K562 (cell line): Measurements from ENCODE around the gene COL25A1. TPM values are rescaled to one million over a fixed set of nuclear protein-coding genes. Genes with fewer than 3 reads are reported as not detected.

Experiments
- ATAC-seq: fragments of 200-7000 bp; cut with Tn5 transposase; 3 replicates; pipeline ENCODE4 v1.9.1; 2020; ENCODE audit warnings: moderate library complexity
- BruUV-seq: library from RNA; stranded (reverse); fragments of 400-500 nt; replicated peaks from 2 replicates; lab custom pipeline; 2021; lab: Mats Ljungman, UMichigan
- CTCF ChIA-PET: fragments of 300-600 bp; formaldehyde crosslinking; extraction: SDS; loops from one replicate; lab custom pipeline; 2021; ENCODE audit warnings: low intra/inter-chr PET ratio; lab: Yijun Ruan, JAX
- POLR2A ChIA-PET: fragments of 300-600, 350-650 bp; sonication (Branson Sonifier 250); formaldehyde crosslinking; extraction: SDS; loops from one replicate; lab custom pipeline; 2021; ENCODE audit warnings: antibody characterized with exemption, inconsistent platforms; lab: Yijun Ruan, JAX
- DNase-seq, 4 experiments: peaks; one replicate each; pipeline versions ENCODE4 v3.0.0 to v3.0.0-alpha.2; 2011 to 2018; ENCODE audit warnings: low spot score in 3 of 4, mixed read lengths in 3 of 4; ENCODE audit errors: extremely low read depth in 1 of 4
- FAIRE-seq: peaks from 2 replicates; lab custom pipeline; 2011; peaks lifted over from hg19 to GRCh38; lab: Jason Lieb, UNC
- H2AFZ ChIP-seq: 2 replicates; pipeline ENCODE4 v1.6.0; 2011; ENCODE audit warnings: low read depth, low read length, control low read depth, inconsistent platforms
- H3K27ac ChIP-seq: fragments of 200-600 bp; 3 replicates; pipeline ENCODE4 v1.8.0; 2011; ENCODE audit warnings: low read depth, mild to moderate bottlenecking, control low read depth, inconsistent platforms, low read length, moderate library complexity, mixed read lengths; ENCODE audit errors: extremely low read depth
- H3K27me3 ChIP-seq, 2 experiments: fragments of 300-600 bp in 1 of 2; 2 replicates in 1 of 2; 3 replicates in 1 of 2; pipeline versions ENCODE4 v1.6.0 to v1.8.0; 2011; ENCODE audit warnings: inconsistent platforms in 2 of 2, low read length in 2 of 2, mild to moderate bottlenecking in 1 of 2, mixed read lengths in 1 of 2, moderate library complexity in 1 of 2; ENCODE audit not compliant: control insufficient read depth in 2 of 2, insufficient read depth in 2 of 2
- H3K36me3 ChIP-seq: fragments of 300-600 bp; 3 replicates; pipeline ENCODE4 v1.8.0; 2011; ENCODE audit warnings: mild to moderate bottlenecking, low read length, inconsistent platforms; ENCODE audit not compliant: control insufficient read depth, insufficient read depth
- H3K4me1 ChIP-seq, 2 experiments: fragments of 200-600 bp in 1 of 2; replicated peaks in 1 of 2; 2 replicates in 1 of 2; 3 replicates in 1 of 2; pipeline versions ENCODE4 v1.5.1 to v1.8.0; 2011; ENCODE audit warnings: inconsistent platforms in 2 of 2, low read length in 2 of 2, mild to moderate bottlenecking in 1 of 2, mixed read lengths in 1 of 2, moderate library complexity in 1 of 2; ENCODE audit not compliant: control insufficient read depth in 2 of 2, insufficient read depth in 2 of 2
- H3K4me2 ChIP-seq: 2 replicates; pipeline ENCODE4 v1.6.1; 2011; ENCODE audit warnings: low read length, control low read depth, inconsistent platforms, mixed read lengths; ENCODE audit not compliant: insufficient read depth
- H3K4me3 ChIP-seq: fragments of 200-600 bp; sonication (generic), shearing (Covaris generic); 2 replicates; pipeline ENCODE4 v1.5.1; 2016; ENCODE audit warnings: control low read depth, inconsistent platforms
- H3K79me2 ChIP-seq: fragments of 200-600 bp; 3 replicates; pipeline ENCODE4 v1.8.0; 2011; ENCODE audit warnings: low read length, inconsistent platforms; ENCODE audit not compliant: control insufficient read depth, insufficient read depth
- H3K9ac ChIP-seq, 2 experiments: 2 replicates each; pipeline versions ENCODE4 v1.6.0 to v1.6.1; 2011; ENCODE audit warnings: low read depth in 2 of 2, low read length in 2 of 2, control low read depth in 1 of 2, inconsistent platforms in 1 of 2, mild to moderate bottlenecking in 1 of 2, mixed read lengths in 1 of 2; ENCODE audit not compliant: insufficient read depth in 1 of 2
- H3K9me1 ChIP-seq: one replicate; pipeline ENCODE4 v1.6.0; 2011; ENCODE audit warnings: inconsistent platforms, mild to moderate bottlenecking, low read length, moderate library complexity; ENCODE audit not compliant: control insufficient read depth, insufficient read depth
- H3K9me3 ChIP-seq: replicated peaks from 2 replicates; pipeline ENCODE4 v1.5.1; 2011; ENCODE audit warnings: low read depth, low read length, inconsistent platforms; ENCODE audit not compliant: control insufficient read depth, insufficient read depth
- H4K20me1 ChIP-seq: replicated peaks from 2 replicates; pipeline ENCODE4 v1.6.1; 2011; ENCODE audit warnings: low read length, inconsistent platforms, mixed read lengths; ENCODE audit not compliant: control insufficient read depth, insufficient read depth
- E2F3 ChIP-seq: fragments of 250-450 bp; sonication (Bioruptor Pico); IDR thresholded peaks from 2 replicates; pipeline ENCODE4 v1.4.0; 2020; ENCODE audit warnings: mild to moderate bottlenecking
- FOXK1 ChIP-seq: sonication (generic); formaldehyde crosslinking; IDR thresholded peaks from 2 replicates; pipeline ENCODE4 v1.8.0; 2022; ENCODE audit warnings: missing genetic modification reagents, mild to moderate bottlenecking, borderline replicate concordance
- HLTF ChIP-seq: fragments of 450-650 bp; IDR thresholded peaks from 2 replicates; pipeline ENCODE4 v1.6.1; 2016
- RFX7 ChIP-seq: fragments of 250-450 bp; sonication (Bioruptor Pico); IDR thresholded peaks from 2 replicates; pipeline ENCODE4 v1.5.1; 2021; ENCODE audit warnings: mild to moderate bottlenecking
- TFAM ChIP-seq: fragments of 250-450 bp; sonication (Bioruptor Pico); conservative IDR thresholded peaks from 2 replicates; pipeline ENCODE4 v1.5.0; 2021; ENCODE audit warnings: mild to moderate bottlenecking, moderate library complexity
- ZNF639 ChIP-seq, 2 experiments: fragments of 200-800 bp in 1 of 2; sonication (Bioruptor generic) in 1 of 2; sonication (generic) in 1 of 2; formaldehyde crosslinking in 1 of 2; IDR thresholded peaks in 1 of 2; conservative IDR thresholded peaks in 1 of 2; 2 replicates each; pipeline versions ENCODE4 v1.5.0 to v1.6.1; 2016 to 2020; ENCODE audit warnings: missing compliant biosample characterization in 1 of 2, missing genetic modification characterization in 1 of 2, missing genetic modification reagents in 1 of 2
- WGBS: fragments of 100-300 bp; shearing (Covaris generic); methylation state at CpG from one replicate; pipeline ENCODE4 v1.1.6; 2016; ENCODE audit warnings: low coverage, mixed read lengths; ENCODE audit not compliant: insufficient coverage; ENCODE audit errors: missing lambda C conversion rate; 5-methylcytosine and 5-hydroxymethylcytosine counted together
- in situ Hi-C: fragments of 300-500 bp; cut with MboI; formaldehyde crosslinking; loops from 4 replicates; pipeline ENCODE4 v1.15.0; 2018; ENCODE audit warnings: inconsistent platforms, mixed read lengths
- intact Hi-C: fragments of 100-400 bp; cut with micrococcal nuclease; formaldehyde crosslinking; loops from 2 replicates; pipeline ENCODE4 v1.14.2; 2022
- polyA plus RNA-seq, 8 experiments: library from polyadenylated mRNA; depleted of rRNA in 4 of 8; stranded (reverse) in 5 of 8; unstranded in 3 of 8; fragments of >200 nt; fragmentation: Nextera tagmentation in 2 of 8; fragmentation: Illumina TruSeq in 1 of 8; extraction: Ambion mirVana in 2 of 8; extraction: Trizol in 1 of 8; gene quantifications; 2 replicates each; pipeline versions ENCODE4 v1.2.1 to v1.2.3, GENCODE V29; 2011 to 2014; ENCODE audit warnings: inconsistent platforms in 1 of 8, missing spikeins in 1 of 8
- total RNA-seq, 7 experiments: library from RNA; depleted of rRNA in 6 of 7; stranded (reverse); fragments of >200 nt in 6 of 7; fragmentation: Illumina TruSeq in 2 of 7; extraction: Trizol in 2 of 7; gene quantifications; 2 replicates each; pipeline versions ENCODE4 v1.2.1 to v1.2.3, GENCODE V29; 2011 to 2021; ENCODE audit warnings: low replicate concordance in 1 of 7
- TF ChIP-seq, protein P1 (sequence below): sonication (generic); formaldehyde crosslinking; IDR thresholded peaks from 2 replicates; pipeline ENCODE4 v1.8.1; 2023; ENCODE audit warnings: mild to moderate bottlenecking, missing genetic modification reagents
- TF ChIP-seq, protein P2 (sequence below): sonication (generic); formaldehyde crosslinking; IDR thresholded peaks from 2 replicates; pipeline ENCODE4 v1.8.1; 2023; ENCODE audit warnings: mild to moderate bottlenecking, missing genetic modification reagents

The COL25A1 gene
- total and polyA plus RNA-seq, 9 of the 15 experiments (the other 6 are each of a cell fraction or from before 2014, with no cell fraction given): 0.03 to 0.62 (median 0.27) TPM

DNA sequence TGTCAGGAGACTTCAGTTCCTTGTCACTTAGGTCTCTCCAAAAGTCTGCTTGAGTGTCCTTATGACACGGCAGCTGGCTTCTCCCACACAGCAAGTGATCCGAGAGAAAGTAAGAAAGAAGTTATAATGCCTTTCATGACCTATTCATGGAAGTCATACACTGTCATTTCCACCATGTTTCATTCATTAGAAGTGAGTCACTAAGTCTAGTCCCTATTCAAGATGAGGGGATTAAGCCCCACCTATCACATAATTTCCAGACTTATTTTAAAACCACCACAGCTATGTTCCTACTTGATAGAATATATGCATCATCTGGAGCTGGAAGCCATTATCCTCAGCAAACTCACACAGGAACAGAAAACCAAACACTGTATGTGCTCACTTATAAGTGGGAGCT lies 25.2 kb upstream of the COL25A1 start:
- no peak for TF ChIP-seq TFAM (CRISPR knock-in tag)
- TF ChIP-seq FOXK1 (CRISPR knock-in tag): no peak
- TF ChIP-seq, all 486 proteins: peak for 0
- H2AFZ ChIP-seq: no peak overlapping the region
- no peaks in the 10 kb centered on the region for H4K20me1 ChIP-seq
- no peak overlapping the region for H3K27ac ChIP-seq
- no peak for ATAC-seq
- WGBS: 7% methylated on average over 2 of the region's 2 CpGs
- ChIA-PET POLR2A (interaction anchor here (1.1 kb wide), 1 partner anchor 9 kb away, joined by 3 read pairs; no protein-coding TSS in a partner anchor), CTCF (no interaction called here)
- no peak overlapping the region for H3K4me3 ChIP-seq
- no peaks in the 10 kb centered on the region for H3K9me1 ChIP-seq
- FAIRE-seq: no peak
- in situ Hi-C loops (no loop called here), intact Hi-C loops (no loop called here)
- no peak for DNase-seq
- H3K4me1 ChIP-seq: no peaks in the 10 kb centered on the region
- H3K27me3 ChIP-seq: no peaks in the 10 kb centered on the region; a peak in 1 of 5 replicates
- H3K9ac ChIP-seq: no peak overlapping the region
- H3K9me3 ChIP-seq: peaks cover 3% of the 10 kb centered on the region; the same call in 1 of the 2 replicates
- BruUV-seq: no TSS peak
- no peaks in the 10 kb centered on the region for H3K36me3 ChIP-seq
- H3K79me2 ChIP-seq: no peaks in the 10 kb centered on the region
- H3K4me2 ChIP-seq: no peak overlapping the region

- H3K79me2 ChIP-seq: no peaks in the 10 kb centered on the region
- FAIRE-seq (no peak), ATAC-seq (no peak)
- CTCF ChIA-PET: no interaction called here
- H3K27ac ChIP-seq: no peak overlapping the region
- H3K9me3 ChIP-seq: peaks cover 3% of the 10 kb centered on the region; the same call in 1 of the 2 replicates
- no peak for TF ChIP-seq E2F3
- TF ChIP-seq, protein P1, sequence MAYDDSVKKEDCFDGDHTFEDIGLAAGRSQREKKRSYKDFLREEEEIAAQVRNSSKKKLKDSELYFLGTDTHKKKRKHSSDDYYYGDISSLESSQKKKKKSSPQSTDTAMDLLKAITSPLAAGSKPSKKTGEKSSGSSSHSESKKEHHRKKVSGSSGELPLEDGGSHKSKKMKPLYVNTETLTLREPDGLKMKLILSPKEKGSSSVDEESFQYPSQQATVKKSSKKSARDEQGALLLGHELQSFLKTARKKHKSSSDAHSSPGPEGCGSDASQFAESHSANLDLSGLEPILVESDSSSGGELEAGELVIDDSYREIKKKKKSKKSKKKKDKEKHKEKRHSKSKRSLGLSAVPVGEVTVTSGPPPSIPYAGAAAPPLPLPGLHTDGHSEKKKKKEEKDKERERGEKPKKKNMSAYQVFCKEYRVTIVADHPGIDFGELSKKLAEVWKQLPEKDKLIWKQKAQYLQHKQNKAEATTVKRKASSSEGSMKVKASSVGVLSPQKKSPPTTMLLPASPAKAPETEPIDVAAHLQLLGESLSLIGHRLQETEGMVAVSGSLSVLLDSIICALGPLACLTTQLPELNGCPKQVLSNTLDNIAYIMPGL (CRISPR knock-in tag): no peak
- no peak for TF ChIP-seq HLTF
- TF ChIP-seq ZNF639 (CRISPR knock-in tag; conservative IDR thresholded peaks at IDR 0.05 in 1 of 2, IDR thresholded peaks at IDR 0.05 in 1 of 2): no peak
- TF ChIP-seq RFX7: no peak
- TF ChIP-seq, protein P2, sequence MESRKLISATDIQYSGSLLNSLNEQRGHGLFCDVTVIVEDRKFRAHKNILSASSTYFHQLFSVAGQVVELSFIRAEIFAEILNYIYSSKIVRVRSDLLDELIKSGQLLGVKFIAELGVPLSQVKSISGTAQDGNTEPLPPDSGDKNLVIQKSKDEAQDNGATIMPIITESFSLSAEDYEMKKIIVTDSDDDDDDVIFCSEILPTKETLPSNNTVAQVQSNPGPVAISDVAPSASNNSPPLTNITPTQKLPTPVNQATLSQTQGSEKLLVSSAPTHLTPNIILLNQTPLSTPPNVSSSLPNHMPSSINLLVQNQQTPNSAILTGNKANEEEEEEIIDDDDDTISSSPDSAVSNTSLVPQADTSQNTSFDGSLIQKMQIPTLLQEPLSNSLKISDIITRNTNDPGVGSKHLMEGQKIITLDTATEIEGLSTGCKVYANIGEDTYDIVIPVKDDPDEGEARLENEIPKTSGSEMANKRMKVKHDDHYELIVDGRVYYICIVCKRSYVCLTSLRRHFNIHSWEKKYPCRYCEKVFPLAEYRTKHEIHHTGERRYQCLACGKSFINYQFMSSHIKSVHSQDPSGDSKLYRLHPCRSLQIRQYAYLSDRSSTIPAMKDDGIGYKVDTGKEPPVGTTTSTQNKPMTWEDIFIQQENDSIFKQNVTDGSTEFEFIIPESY: no peak
- TF ChIP-seq, all 486 proteins: peak for 0
- H2AFZ ChIP-seq: no peak overlapping the region
- intact Hi-C loops (no loop called here), in situ Hi-C loops (no loop called here)
- no peaks in the 10 kb centered on the region for H4K20me1 ChIP-seq
- H3K36me3 ChIP-seq: no peaks in the 10 kb centered on the region
- BruUV-seq: no TSS peak
- H3K4me2 ChIP-seq: no peak overlapping the region
- no peak for DNase-seq
- no peak overlapping the region for H3K4me3 ChIP-seq
- H3K9me1 ChIP-seq: no peaks in the 10 kb centered on the region
- 12% methylated on average over 2 of the region's 2 CpGs for WGBS
- POLR2A ChIA-PET: no interaction called here
- H3K27me3 ChIP-seq: no peaks in the 10 kb centered on the region; a peak in 1 of 5 replicates
- H3K9ac ChIP-seq: no peak overlapping the region
- no peaks in the 10 kb centered on the region for H3K4me1 ChIP-seq
Observed at GRCh38 chr4:109325698-109326097, 23.2 kb upstream of the COL25A1 start.
